NB4 (cell line): ENCODE results near the gene MDH2.

ENCODE experiments used
- POLR2A ChIP-seq: IDR thresholded peaks from 2 replicates; pipeline ENCODE4 v1.6.1; 2011; ENCODE audit warnings: mild to moderate bottlenecking; ENCODE audit not compliant: insufficient read length; ENCODE audit errors: extremely low read depth
- TF ChIP-seq, protein P1 (sequence below): IDR thresholded peaks from one replicate; pipeline ENCODE4 v1.5.1; 2012; ENCODE audit warnings: low read depth, low read length

DNA sequence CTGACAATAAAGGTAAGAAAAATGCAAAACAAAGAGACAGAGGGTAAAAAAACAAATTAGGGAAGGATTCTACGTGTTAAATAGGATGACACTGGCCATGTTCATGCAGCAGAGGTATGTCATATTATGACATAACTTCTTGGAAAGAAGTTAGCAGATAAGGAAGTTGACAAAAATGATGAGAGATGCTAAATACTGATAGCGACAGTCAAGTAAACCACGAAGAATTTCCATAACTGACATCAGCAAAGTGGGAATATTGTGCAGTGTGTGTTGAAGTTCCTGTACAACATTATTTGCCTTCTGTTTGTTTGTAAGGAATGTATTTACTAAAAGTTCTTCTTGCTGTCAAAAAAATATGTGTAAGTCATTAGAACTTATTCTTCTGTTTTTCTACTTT is 29.5 kb downstream of the MDH2 start:
- TF ChIP-seq, protein P1, sequence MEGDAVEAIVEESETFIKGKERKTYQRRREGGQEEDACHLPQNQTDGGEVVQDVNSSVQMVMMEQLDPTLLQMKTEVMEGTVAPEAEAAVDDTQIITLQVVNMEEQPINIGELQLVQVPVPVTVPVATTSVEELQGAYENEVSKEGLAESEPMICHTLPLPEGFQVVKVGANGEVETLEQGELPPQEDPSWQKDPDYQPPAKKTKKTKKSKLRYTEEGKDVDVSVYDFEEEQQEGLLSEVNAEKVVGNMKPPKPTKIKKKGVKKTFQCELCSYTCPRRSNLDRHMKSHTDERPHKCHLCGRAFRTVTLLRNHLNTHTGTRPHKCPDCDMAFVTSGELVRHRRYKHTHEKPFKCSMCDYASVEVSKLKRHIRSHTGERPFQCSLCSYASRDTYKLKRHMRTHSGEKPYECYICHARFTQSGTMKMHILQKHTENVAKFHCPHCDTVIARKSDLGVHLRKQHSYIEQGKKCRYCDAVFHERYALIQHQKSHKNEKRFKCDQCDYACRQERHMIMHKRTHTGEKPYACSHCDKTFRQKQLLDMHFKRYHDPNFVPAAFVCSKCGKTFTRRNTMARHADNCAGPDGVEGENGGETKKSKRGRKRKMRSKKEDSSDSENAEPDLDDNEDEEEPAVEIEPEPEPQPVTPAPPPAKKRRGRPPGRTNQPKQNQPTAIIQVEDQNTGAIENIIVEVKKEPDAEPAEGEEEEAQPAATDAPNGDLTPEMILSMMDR = no peak
- TF ChIP-seq POLR2A = no peak
